C4-2B (cell line): ENCODE results near the gene KREMEN1.

ENCODE experiments used
- ZFX ChIP-seq: fragments of 450-650 bp; IDR thresholded peaks from 2 replicates; pipeline ENCODE4 v1.6.1; 2017
- TF ChIP-seq, protein P1 (sequence below): fragments of 450-650 bp; conservative IDR thresholded peaks from 2 replicates; pipeline ENCODE4 v1.5.1; 2017; ENCODE audit warnings: mild to moderate bottlenecking

DNA sequence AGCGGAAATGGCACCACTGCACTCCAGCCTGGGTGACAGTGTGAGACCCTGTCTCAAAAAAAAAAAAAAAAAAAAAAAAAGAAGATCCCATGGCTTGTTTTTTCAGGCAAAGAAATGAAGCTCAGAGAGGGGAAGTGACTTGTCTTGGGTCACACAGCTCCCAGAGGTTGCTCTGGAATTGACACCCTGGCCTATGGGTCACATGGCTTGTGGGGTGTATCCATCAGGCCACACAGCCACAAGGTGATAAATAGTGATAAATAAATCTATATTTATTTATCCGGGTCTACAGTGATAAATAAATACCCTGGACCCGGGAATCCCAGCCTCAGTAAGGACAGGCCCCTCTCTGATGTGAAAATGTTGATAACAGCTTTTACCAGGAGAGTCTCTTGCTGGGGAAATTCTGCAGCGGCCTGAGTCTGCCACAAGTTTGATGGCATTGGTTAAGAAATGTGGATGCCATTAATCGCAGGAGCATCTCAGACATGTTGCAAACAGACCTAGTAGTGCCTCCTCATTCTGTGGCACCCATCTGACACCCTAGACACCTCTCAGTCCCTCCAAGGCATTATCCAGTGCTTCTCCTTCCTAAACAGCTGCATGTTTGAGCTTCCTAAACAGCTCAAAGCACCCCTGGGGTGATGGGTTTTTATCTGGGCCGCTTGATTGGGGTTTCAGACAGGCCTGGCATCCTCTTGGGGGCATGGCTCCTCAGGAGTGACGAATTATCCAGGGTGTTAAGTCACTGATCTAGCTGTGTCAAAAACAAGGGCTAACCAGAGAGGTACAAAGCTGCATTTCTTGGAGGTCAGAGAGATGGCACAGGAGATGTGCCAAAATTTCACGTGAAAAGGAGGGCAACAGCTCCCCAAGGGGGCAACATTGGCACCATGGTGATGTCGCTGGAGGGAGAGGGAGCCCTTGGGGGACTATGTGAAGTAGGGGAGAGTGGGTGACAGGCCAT is 130.9 kb downstream of the KREMEN1 start:
- TF ChIP-seq, protein P1, sequence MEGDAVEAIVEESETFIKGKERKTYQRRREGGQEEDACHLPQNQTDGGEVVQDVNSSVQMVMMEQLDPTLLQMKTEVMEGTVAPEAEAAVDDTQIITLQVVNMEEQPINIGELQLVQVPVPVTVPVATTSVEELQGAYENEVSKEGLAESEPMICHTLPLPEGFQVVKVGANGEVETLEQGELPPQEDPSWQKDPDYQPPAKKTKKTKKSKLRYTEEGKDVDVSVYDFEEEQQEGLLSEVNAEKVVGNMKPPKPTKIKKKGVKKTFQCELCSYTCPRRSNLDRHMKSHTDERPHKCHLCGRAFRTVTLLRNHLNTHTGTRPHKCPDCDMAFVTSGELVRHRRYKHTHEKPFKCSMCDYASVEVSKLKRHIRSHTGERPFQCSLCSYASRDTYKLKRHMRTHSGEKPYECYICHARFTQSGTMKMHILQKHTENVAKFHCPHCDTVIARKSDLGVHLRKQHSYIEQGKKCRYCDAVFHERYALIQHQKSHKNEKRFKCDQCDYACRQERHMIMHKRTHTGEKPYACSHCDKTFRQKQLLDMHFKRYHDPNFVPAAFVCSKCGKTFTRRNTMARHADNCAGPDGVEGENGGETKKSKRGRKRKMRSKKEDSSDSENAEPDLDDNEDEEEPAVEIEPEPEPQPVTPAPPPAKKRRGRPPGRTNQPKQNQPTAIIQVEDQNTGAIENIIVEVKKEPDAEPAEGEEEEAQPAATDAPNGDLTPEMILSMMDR: no peak
- TF ChIP-seq ZFX: no peak
